Neural cell (in vitro differentiated cells): ENCODE data around the gene ANO1. TPM values are rescaled to one million over a fixed set of nuclear protein-coding genes. Genes with fewer than 3 reads are reported as not detected.

Experiments used
- H2AFZ ChIP-seq: fragments of 200-600, 300-800 bp; sonication (generic), shearing (Covaris generic); 2 replicates; pipeline ENCODE4 v1.6.0; 2014; ENCODE audit warnings: low read depth, mild to moderate bottlenecking, antibody characterized with exemption, low read length, moderate library complexity
- H3F3A ChIP-seq: fragments of 200-600 bp; shearing (Covaris generic); 2 replicates; pipeline ENCODE4 v1.6.1; 2016; ENCODE audit warnings: mild to moderate bottlenecking, moderate library complexity, mixed read lengths, antibody characterized with exemption, low read length; ENCODE audit not compliant: insufficient read depth, poor library complexity, severe bottlenecking
- H3K27ac ChIP-seq: fragments of 200-600, 300-800 bp; sonication (generic), shearing (Covaris generic); 2 replicates; pipeline ENCODE4 v1.5.1; 2014; ENCODE audit warnings: mild to moderate bottlenecking, low read length, moderate library complexity
- H3K27me3 ChIP-seq: fragments of 300-800, 200-600 bp; sonication (generic), shearing (Covaris generic); 2 replicates; pipeline ENCODE4 v1.6.0; 2014; ENCODE audit warnings: mild to moderate bottlenecking, low read depth, low read length, moderate library complexity; ENCODE audit not compliant: insufficient read depth
- H3K36me3 ChIP-seq: fragments of 300-800, 200-600 bp; sonication (generic), shearing (Covaris generic); 2 replicates; pipeline ENCODE4 v1.5.1; 2014; ENCODE audit warnings: mild to moderate bottlenecking, antibody characterized with exemption, low read length, moderate library complexity; ENCODE audit not compliant: insufficient read depth
- H3K4me2 ChIP-seq: fragments of 300-800, 200-600 bp; sonication (generic), shearing (Covaris generic); 2 replicates; pipeline ENCODE4 v1.6.0; 2014; ENCODE audit warnings: mild to moderate bottlenecking, low read length
- H3K4me3 ChIP-seq: fragments of 300-800, 200-600 bp; sonication (generic), shearing (Covaris generic); 2 replicates; pipeline ENCODE4 v1.5.1; 2014; ENCODE audit warnings: mild to moderate bottlenecking, low read length, moderate library complexity
- H3K79me2 ChIP-seq: fragments of 200-600 bp; shearing (Covaris generic); replicated peaks from 2 replicates; pipeline ENCODE4 v1.6.0; 2014; ENCODE audit warnings: mild to moderate bottlenecking, low read length, moderate library complexity; ENCODE audit not compliant: insufficient read depth
- H3K9ac ChIP-seq: fragments of 300-800, 200-600 bp; sonication (generic), shearing (Covaris generic); 2 replicates; pipeline ENCODE4 v1.6.1; 2016; ENCODE audit warnings: mild to moderate bottlenecking, low read length, mixed read lengths
- H3K9me2 ChIP-seq: fragments of 200-600 bp; shearing (Covaris generic); 2 replicates; pipeline ENCODE4 v1.6.1; 2016; ENCODE audit warnings: mild to moderate bottlenecking, low read length, mixed read lengths; ENCODE audit not compliant: insufficient read depth
- H3K9me3 ChIP-seq: fragments of 200-600, 300-800 bp; sonication (generic), shearing (Covaris generic); 2 replicates; pipeline ENCODE4 v1.6.1; 2016; ENCODE audit warnings: mild to moderate bottlenecking, mixed run types, low read length, moderate library complexity, mixed read lengths
- H4K20me1 ChIP-seq: fragments of 200-600 bp; shearing (Covaris generic); 2 replicates; pipeline ENCODE4 v1.6.1; 2016; ENCODE audit warnings: mild to moderate bottlenecking, mixed run types; ENCODE audit not compliant: insufficient read depth
- EP300 ChIP-seq: fragments of 450-650 bp; conservative IDR thresholded peaks from 2 replicates; pipeline ENCODE4 v1.6.1; 2014; ENCODE audit warnings: antibody characterized with exemption, mild to moderate bottlenecking, moderate library complexity; ENCODE audit not compliant: poor library complexity, severe bottlenecking
- EZH2 ChIP-seq: fragments of 200-600, 300-800 bp; shearing (Covaris generic), sonication (generic); IDR thresholded peaks from 2 replicates; pipeline ENCODE4 v1.6.1; 2014; ENCODE audit warnings: antibody characterized with exemption, low read length, borderline replicate concordance, mild to moderate bottlenecking; ENCODE audit not compliant: insufficient read depth, poor library complexity, severe bottlenecking
- MXI1 ChIP-seq: fragments of 450-650 bp; conservative IDR thresholded peaks from 2 replicates; pipeline ENCODE4 v1.6.1; 2014; ENCODE audit warnings: antibody characterized with exemption, mild to moderate bottlenecking; ENCODE audit not compliant: poor library complexity, severe bottlenecking
- POLR2AphosphoS5 ChIP-seq: IDR thresholded peaks from 2 replicates; pipeline ENCODE4 v1.6.1; 2012
- RAD21 ChIP-seq: fragments of 450-650 bp; conservative IDR thresholded peaks from 2 replicates; pipeline ENCODE4 v1.6.1; 2014; ENCODE audit warnings: antibody characterized with exemption, mild to moderate bottlenecking, moderate library complexity
- SMC3 ChIP-seq: fragments of 450-650 bp; conservative IDR thresholded peaks from 2 replicates; pipeline ENCODE4 v1.6.1; 2014; ENCODE audit warnings: antibody characterized with exemption, mild to moderate bottlenecking, moderate library complexity; ENCODE audit not compliant: poor library complexity
- TAF1 ChIP-seq: IDR thresholded peaks from 2 replicates; pipeline ENCODE4 v1.6.1; 2012; ENCODE audit warnings: low read depth
- polyA plus RNA-seq: library from polyadenylated mRNA; depleted of rRNA; stranded (reverse); fragments of >200 nt; gene quantifications from 2 replicates; pipeline ENCODE4 v1.2.3, GENCODE V29; 2014
- TF ChIP-seq, protein P1 (sequence below): fragments of 450-650 bp; IDR thresholded peaks from 2 replicates; pipeline ENCODE4 v1.5.1; 2014; ENCODE audit warnings: antibody characterized with exemption, mild to moderate bottlenecking, moderate library complexity; ENCODE audit not compliant: poor library complexity, severe bottlenecking
- TF ChIP-seq, protein P2 (sequence below): IDR thresholded peaks from 2 replicates; pipeline ENCODE4 v1.6.1; 2012; ENCODE audit warnings: borderline replicate concordance

The ANO1 gene
- polyA plus RNA-seq, 1 donor from 2014 or later = not detected

DNA sequence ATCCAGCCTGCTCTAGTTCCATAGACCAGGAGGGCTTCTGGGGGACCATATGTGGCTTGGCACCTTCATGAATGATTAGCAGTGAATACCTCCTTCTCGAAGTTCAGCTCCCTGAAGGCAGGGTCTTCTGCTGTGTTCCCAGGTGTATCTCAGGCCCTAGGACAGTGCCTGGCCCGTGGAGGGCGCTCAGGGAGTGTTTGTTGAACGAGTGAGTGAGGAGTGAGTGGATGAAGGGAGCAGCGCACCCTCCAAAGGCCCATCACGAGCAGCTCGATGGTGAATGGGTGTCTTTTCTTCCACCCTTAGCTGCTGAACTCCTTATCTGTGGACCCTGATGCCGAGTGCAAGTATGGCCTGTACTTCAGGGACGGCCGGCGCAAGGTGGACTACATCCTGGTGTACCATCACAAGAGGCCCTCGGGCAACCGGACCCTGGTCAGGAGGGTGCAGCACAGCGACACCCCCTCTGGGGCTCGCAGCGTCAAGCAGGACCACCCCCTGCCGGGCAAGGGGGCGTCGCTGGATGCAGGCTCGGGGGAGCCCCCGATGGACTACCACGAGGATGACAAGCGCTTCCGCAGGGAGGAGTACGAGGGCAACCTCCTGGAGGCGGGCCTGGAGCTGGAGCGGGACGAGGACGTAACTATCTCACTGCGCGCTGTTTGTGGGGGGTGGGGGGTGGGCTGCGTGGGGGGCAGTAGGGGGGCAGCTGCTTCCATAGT is 9.5 kb downstream of the ANO1 start:
- TF ChIP-seq POLR2AphosphoS5 = no peak
- TF ChIP-seq, protein P1, sequence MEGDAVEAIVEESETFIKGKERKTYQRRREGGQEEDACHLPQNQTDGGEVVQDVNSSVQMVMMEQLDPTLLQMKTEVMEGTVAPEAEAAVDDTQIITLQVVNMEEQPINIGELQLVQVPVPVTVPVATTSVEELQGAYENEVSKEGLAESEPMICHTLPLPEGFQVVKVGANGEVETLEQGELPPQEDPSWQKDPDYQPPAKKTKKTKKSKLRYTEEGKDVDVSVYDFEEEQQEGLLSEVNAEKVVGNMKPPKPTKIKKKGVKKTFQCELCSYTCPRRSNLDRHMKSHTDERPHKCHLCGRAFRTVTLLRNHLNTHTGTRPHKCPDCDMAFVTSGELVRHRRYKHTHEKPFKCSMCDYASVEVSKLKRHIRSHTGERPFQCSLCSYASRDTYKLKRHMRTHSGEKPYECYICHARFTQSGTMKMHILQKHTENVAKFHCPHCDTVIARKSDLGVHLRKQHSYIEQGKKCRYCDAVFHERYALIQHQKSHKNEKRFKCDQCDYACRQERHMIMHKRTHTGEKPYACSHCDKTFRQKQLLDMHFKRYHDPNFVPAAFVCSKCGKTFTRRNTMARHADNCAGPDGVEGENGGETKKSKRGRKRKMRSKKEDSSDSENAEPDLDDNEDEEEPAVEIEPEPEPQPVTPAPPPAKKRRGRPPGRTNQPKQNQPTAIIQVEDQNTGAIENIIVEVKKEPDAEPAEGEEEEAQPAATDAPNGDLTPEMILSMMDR = no peak
- no peaks in the 10 kb centered on the region for H3K36me3 ChIP-seq

GRCh38 chr11:70088735-70089250 is 10.7 kb downstream of the ANO1 start:
- Histone ChIP-seq H3K9ac (no peak overlapping the region), H3K4me2 (no peak overlapping the region)

More for the DNA sequence above, 9.5 kb downstream of the ANO1 start:
- Histone ChIP-seq H3K4me2 (no peak overlapping the region), H3K79me2 (no peaks in the 10 kb centered on the region), H3K9me3 (no peaks in the 10 kb centered on the region), H4K20me1 (no peaks in the 10 kb centered on the region), H3F3A (no peaks in the 10 kb centered on the region), H3K27ac (no peak overlapping the region), H3K9ac (no peak overlapping the region), H2AFZ (no peak overlapping the region), H3K9me2 (no peaks in the 10 kb centered on the region), H3K27me3 (no peaks in the 10 kb centered on the region), H3K4me3 (no peak overlapping the region)

More at GRCh38 chr11:70088735-70089250, 10.7 kb downstream of the ANO1 start:
- Histone ChIP-seq H3K27ac (no peak overlapping the region), H3K79me2 (no peaks in the 10 kb centered on the region), H2AFZ (no peak overlapping the region), H4K20me1 (no peaks in the 10 kb centered on the region), H3K36me3 (no peaks in the 10 kb centered on the region), H3K9me2 (no peaks in the 10 kb centered on the region), H3K9me3 (no peaks in the 10 kb centered on the region), H3F3A (no peaks in the 10 kb centered on the region), H3K4me3 (no peak overlapping the region), H3K27me3 (no peaks in the 10 kb centered on the region)
- TF ChIP-seq EP300 (no peak), EZH2 (no peak), MXI1 (no peak), SMC3 (no peak), TAF1 (no peak), POLR2AphosphoS5 (no peak), RAD21 (no peak)
- TF ChIP-seq, protein P1 = no peak
- TF ChIP-seq, protein P2, sequence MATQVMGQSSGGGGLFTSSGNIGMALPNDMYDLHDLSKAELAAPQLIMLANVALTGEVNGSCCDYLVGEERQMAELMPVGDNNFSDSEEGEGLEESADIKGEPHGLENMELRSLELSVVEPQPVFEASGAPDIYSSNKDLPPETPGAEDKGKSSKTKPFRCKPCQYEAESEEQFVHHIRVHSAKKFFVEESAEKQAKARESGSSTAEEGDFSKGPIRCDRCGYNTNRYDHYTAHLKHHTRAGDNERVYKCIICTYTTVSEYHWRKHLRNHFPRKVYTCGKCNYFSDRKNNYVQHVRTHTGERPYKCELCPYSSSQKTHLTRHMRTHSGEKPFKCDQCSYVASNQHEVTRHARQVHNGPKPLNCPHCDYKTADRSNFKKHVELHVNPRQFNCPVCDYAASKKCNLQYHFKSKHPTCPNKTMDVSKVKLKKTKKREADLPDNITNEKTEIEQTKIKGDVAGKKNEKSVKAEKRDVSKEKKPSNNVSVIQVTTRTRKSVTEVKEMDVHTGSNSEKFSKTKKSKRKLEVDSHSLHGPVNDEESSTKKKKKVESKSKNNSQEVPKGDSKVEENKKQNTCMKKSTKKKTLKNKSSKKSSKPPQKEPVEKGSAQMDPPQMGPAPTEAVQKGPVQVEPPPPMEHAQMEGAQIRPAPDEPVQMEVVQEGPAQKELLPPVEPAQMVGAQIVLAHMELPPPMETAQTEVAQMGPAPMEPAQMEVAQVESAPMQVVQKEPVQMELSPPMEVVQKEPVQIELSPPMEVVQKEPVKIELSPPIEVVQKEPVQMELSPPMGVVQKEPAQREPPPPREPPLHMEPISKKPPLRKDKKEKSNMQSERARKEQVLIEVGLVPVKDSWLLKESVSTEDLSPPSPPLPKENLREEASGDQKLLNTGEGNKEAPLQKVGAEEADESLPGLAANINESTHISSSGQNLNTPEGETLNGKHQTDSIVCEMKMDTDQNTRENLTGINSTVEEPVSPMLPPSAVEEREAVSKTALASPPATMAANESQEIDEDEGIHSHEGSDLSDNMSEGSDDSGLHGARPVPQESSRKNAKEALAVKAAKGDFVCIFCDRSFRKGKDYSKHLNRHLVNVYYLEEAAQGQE = no peak
